Hindlimb muscle (tissue), 1 donor: ENCODE results near the gene SH3TC2. TPM values are rescaled to one million over a fixed set of nuclear protein-coding genes. Genes with fewer than 3 reads are reported as not detected.

Experiments used
- DNase-seq: peaks from one replicate; pipeline ENCODE4 v3.0.0-alpha.2; 2013
- polyA plus RNA-seq: library from polyadenylated mRNA; unstranded; fragments of 120-200 nt; gene quantifications from one replicate; pipeline ENCODE4 v1.2.1, GENCODE V29; 2013; ENCODE audit not compliant: insufficient read length

The SH3TC2 gene
- polyA plus RNA-seq, 1 donor, result 1.8 TPM

DNA sequence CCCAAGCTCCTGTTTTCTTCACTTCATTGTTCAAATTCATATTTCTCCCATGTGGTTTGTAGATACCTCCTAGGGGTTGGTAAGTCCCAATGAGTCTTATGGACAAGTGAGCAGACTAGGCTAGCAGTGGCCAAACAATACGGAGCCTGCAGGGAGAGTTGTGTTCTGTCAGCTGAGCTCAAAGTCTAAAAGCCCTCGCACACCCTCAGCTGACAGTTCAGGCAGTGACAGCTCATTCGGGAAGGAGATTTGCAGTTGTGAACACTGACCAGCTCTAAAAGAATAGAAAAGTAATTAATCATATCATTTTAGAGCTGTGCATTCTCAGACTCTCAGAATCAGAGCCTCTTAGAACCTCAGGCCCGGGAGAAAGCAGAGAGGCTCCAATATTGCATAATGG lies 95.1 kb downstream of the SH3TC2 start:
- no peak for DNase-seq

DNA sequence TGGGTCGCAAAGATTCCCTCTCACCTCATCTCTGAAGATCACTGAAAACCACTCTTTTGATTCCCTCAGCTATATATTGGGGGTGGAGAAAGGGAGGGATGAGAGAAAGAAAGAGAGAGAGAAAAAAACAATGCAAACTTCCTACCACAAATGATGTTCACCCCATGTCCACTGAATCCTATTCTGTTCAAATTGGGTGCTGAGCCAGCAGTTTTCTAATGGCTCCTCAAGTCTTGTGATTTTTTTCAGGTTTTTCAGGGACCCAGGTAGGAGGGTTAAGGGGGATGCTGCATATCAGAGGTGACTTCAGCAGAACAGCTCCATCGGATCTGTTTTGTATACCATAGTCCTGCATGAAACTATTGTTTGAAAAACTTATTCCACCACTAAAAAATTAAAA lies 95.9 kb downstream of the SH3TC2 start:
- no peak for DNase-seq

- DNase-seq, result no peak
Observed at GRCh38 chr5:148966348-148966747, 96.5 kb downstream of the SH3TC2 start.

GRCh38 chr5:148965511-148966265 lies 97.2 kb downstream of the SH3TC2 start:
- peak; percentile 63 for DNase-seq

DNA sequence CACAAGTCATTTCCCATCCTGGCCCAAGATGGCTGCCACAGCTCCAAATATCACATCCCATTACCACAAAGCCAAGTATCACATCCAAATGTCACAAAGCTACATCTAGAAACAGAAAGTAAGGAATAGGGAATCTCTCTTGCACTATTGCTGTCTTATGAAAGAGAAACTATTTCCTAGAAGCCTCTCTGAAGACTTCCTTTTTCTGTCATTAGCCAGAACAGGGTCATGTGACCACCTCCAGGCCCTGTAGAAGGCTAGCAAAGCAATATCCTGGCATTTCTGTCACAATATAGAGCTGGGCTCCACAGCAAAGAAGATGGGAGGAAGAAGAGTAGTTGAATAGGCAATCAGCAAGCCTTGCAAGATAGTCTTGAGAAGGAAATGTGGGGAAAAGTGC lies 99.2 kb downstream of the SH3TC2 start:
- no peak for DNase-seq

DNA sequence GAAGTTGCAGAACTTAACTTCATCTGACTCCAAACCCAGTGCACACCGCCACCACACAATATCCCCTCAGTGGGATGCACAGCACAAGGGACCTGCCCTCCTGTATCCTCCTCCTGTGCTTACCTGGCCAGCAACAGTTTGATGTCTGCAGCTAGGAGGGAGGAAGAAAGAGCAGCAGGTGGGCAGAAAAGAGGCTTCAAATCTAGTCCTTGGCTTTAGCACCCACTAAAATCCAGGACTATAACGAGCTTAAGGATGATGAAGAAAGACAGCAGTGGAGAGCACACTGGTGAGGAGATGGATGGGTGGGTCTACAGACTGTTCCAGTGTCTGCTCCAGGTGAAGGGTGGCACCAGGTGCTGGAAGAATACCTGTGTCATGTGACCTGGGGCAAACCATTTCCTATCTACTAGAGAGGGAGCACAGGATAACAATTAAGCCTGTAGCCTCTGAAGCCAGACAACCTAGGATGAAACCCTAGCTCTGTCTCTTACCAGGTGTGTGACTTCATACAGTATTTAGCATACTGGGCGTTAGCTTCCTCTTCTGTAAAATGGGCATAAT lies 100.0 kb downstream of the SH3TC2 start:
- no peak for DNase-seq

DNA sequence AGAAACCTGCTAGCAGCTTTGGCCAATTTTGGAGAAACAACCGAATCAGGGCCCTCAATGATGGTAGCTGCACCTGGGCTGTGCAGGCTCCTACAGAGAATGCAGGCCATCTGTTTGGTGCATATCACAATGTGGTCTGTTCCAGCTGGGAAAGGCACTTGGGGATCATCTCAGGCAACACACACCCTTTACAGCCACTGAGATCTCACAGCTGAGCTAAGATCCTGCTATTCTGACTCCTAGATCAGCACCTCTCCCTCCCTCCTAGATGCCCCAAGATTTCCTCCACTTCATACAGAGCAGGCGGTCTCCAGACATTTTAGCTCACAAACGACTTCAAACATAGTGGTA lies 100.7 kb downstream of the SH3TC2 start:
- no peak for DNase-seq

DNA sequence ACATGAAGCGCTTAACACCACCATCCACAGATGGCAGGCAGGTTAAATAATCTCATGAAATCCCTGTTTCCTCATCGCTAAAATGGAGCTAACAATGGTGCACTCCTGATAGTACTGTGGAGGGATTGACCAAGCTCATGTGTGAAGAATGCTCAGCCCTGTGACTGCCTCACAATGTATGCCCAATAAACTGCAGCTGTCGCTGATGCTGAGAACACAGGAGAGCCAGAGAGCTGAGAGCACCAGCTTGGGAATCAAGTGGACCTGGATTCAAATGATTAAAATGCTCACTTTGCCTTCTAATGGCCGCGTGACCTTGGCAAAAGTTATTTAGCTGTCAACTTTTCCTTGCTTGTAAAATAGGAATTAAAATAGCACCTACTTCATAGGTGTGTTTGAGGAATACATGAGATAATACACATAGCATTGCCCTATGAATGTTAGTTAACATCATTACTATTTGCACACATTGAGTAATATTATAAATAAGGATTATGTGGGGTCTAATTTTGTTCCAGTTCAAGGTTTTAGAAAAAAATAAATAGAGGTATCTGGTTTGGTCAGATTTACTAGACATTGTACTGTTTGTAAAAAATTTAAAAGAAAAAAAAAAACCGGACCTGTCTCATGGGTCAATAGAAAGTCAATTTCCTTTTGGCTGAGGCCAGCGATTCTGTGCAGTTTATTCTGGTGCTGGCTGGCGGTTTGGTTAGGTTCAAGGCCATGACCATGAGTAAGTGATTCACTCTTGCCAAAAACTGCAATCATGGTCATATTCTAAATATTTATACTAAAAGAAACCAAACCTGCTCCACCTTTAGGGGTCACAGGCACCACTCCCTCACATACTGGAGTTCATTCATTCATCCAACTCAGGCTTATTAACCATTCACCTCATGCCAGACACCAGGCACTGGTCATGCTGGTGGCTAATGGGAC lies 101.3 kb downstream of the SH3TC2 start:
- no peak for DNase-seq

DNA sequence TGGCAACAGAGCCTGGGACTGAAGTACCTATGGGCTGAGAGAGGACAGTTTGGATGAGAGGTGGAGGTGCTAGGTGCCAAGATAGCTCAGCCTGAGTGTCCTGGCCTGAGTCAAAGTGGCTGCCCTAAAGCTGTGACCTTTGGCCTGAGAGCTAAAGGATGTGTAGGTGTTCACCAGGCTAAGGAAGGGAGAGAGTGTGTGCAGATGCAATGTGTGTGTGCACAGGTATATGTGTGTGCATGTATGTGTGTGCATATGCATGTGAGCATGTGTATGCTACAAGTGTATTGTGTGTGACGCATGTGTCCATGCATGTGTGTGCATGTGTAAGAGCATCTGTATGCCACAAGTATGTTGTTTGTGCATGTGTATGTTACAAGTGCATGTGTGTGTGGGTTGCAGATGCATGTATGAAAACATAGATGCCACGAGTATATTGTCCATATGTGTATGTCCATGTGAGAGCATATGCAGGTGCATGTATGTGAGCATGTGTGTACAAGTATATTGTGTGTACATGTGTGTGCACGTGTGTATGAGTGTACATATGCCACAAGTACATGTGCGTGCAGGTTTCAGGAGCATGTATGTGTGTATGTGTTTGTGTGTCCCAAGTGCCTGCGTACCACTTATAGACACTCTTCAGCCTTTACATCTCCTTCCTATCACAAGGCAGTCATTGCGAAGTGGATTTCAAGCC lies 102.6 kb downstream of the SH3TC2 start:
- no peak for DNase-seq

- no peak for DNase-seq
Observed at GRCh38 chr5:148957591-148958202, 105.2 kb downstream of the SH3TC2 start.

DNA sequence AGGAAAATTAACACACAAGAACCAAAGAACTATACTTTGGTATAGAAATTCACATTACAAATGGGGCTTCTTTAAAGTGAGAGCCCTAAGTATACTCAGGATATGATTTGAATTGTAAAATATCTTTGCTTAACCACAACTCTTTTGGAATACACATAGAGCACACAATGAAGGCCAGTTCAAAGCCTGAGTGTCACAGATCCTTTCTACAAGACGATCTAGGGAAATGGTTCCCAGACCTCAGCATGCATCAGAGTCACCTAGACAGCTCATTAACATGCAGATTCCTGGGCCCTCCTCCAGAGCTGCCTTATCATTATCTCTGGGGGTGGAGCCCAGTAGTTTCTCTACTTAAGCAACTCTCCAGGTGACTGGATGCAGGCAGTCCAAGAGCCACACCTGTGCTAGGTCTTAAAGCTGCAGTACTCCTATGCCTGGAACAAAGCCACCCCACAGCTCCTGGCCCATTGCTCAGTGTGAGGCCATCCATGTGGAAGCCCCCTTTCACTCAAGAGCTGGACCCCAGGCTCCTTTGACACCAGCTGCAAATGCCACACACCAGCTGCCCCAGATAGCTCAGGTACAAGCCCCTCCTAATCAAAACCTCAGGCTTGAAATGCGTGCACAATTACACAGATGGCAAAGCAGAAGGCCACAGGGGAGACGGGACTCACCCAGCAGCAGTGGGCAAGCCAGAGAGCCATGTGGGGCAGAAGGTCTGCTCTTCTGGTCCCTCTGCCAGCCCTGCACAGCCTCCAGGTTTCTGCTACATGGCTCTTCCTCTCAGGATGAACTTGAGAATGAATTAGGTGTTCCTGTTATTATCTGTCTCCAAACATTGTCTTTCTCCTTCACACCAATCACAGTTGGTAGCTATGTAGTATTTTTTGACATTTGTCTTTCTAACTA lies 106.1 kb downstream of the SH3TC2 start:
- DNase-seq, result no peak

Other genes with a start within 250 kb of the SH3TC2 start
- gene ADRB2, start 236.5 kb downstream of the SH3TC2 start, polyA plus RNA-seq, result 1.5 TPM
- 91.2 TPM for gene ABLIM3, start 78.4 kb upstream of the SH3TC2 start, polyA plus RNA-seq
- gene AFAP1L1, start 208.8 kb upstream of the SH3TC2 start, polyA plus RNA-seq, result 129 TPM